GM21723 (cell line): ENCODE results near the gene PRR5L.

Source experiments
- ATAC-seq: cut with Tn5 transposase; IDR thresholded peaks from one replicate; pipeline ENCODE4 v1.9.1; 2021; ENCODE audit warnings: mild to moderate bottlenecking, moderate library complexity; ENCODE audit not compliant: unreplicated experiment

Gene PRR5L

GRCh38 chr11:36356201-36356600 lies 60.1 kb downstream of the PRR5L start:
- peak; percentile 71 for ATAC-seq

- ATAC-seq: no peak
Measured at GRCh38 chr11:36357831-36358230, 61.7 kb downstream of the PRR5L start.

GRCh38 chr11:36358436-36358835 lies 62.3 kb downstream of the PRR5L start:
- no peak for ATAC-seq

- no peak for ATAC-seq
Measured at GRCh38 chr11:36360318-36360717, 64.2 kb downstream of the PRR5L start.

GRCh38 chr11:36360826-36361415 lies 64.8 kb downstream of the PRR5L start:
- no peak for ATAC-seq

- no peak for ATAC-seq
Measured at GRCh38 chr11:36361472-36361871, 65.4 kb downstream of the PRR5L start.

- no peak for ATAC-seq
Measured at GRCh38 chr11:36361901-36362391, 65.9 kb downstream of the PRR5L start.

- no peak for ATAC-seq
Measured at GRCh38 chr11:36362902-36363301, 66.8 kb downstream of the PRR5L start.

GRCh38 chr11:36363361-36364268 lies 67.5 kb downstream of the PRR5L start:
- no peak for ATAC-seq

- no peak for ATAC-seq
Measured at GRCh38 chr11:36364551-36365325, 68.7 kb downstream of the PRR5L start.

- no peak for ATAC-seq
Measured at GRCh38 chr11:36365907-36366306, 69.8 kb downstream of the PRR5L start.

GRCh38 chr11:36367806-36368680 lies 72.0 kb downstream of the PRR5L start:
- ATAC-seq: no peak

- no peak for ATAC-seq
Measured at GRCh38 chr11:36371181-36371580, 75.1 kb downstream of the PRR5L start.

- no peak for ATAC-seq
Measured at GRCh38 chr11:36371590-36371989, 75.5 kb downstream of the PRR5L start.

GRCh38 chr11:36372101-36372771 lies 76.1 kb downstream of the PRR5L start:
- ATAC-seq: no peak

- no peak for ATAC-seq
Measured at GRCh38 chr11:36373016-36374010, 77.2 kb downstream of the PRR5L start.

GRCh38 chr11:36374726-36375125 lies 78.6 kb downstream of the PRR5L start:
- ATAC-seq: no peak

- ATAC-seq: no peak
Measured at GRCh38 chr11:36375353-36376008, 79.4 kb downstream of the PRR5L start.
